ENCODE results near the gene CCL26.
"Not testable (repeated sequence)": the region's sequence is repeated elsewhere in the genome, so short reads cannot be mapped to it uniquely, and the experiment has no call there.

The CCL26 gene

GRCh38 chr7:75772081-75773077 lies at the start of gene CCL26:
Gene CCL26 (minus strand): TSS chr7:75772211. CDS start chr7:75772176, 35 bp downstream.
- peak; percentile 14 for DNase-seq

GRCh38 chr7:75820688-75821087 lies 48.7 kb upstream of the CCL26 start:
- no peak for DNase-seq

- no peak for DNase-seq
These were observed 47.7 kb upstream of the CCL26 start for GRCh38 chr7:75819711-75820110.

GRCh38 chr7:75818472-75818871 lies 46.5 kb upstream of the CCL26 start:
- DNase-seq = no peak

- no peak for DNase-seq
These were observed 45.1 kb upstream of the CCL26 start for GRCh38 chr7:75817116-75817515.

- DNase-seq = no peak
These were observed 43.5 kb upstream of the CCL26 start for GRCh38 chr7:75815418-75816064.

- DNase-seq = no peak
These were observed 42.5 kb upstream of the CCL26 start for GRCh38 chr7:75814407-75814947.

- no peak for DNase-seq
These were observed 41.8 kb upstream of the CCL26 start, which contains the start of gene CCL24 for GRCh38 chr7:75813781-75814236. Gene CCL24 (minus strand): TSS chr7:75813806. CDS start chr7:75813715, 91 bp downstream.

- no peak for DNase-seq
These were observed 41.1 kb upstream of the CCL26 start for GRCh38 chr7:75813084-75813483.

- DNase-seq = no peak
These were observed 40.1 kb upstream of the CCL26 start for GRCh38 chr7:75811894-75812678.

- no peak for DNase-seq
These were observed 37.4 kb upstream of the CCL26 start for GRCh38 chr7:75809396-75809795.

GRCh38 chr7:75808106-75808505 lies 36.1 kb upstream of the CCL26 start:
- DNase-seq = no peak

GRCh38 chr7:75807452-75807851 lies 35.4 kb upstream of the CCL26 start:
- DNase-seq = no peak

GRCh38 chr7:75806560-75807307 lies 34.7 kb upstream of the CCL26 start:
- no peak for DNase-seq

- no peak for DNase-seq
These were observed 32.7 kb upstream of the CCL26 start for GRCh38 chr7:75804705-75805104.

GRCh38 chr7:75804004-75804403 lies 32.0 kb upstream of the CCL26 start:
- peak; percentile 11 for DNase-seq

- DNase-seq = no peak
These were observed 30.5 kb upstream of the CCL26 start for GRCh38 chr7:75802552-75802821.

- DNase-seq = peak; percentile 47
These were observed 26.8 kb upstream of the CCL26 start for GRCh38 chr7:75798770-75799169.

GRCh38 chr7:75796420-75796819 lies 24.4 kb upstream of the CCL26 start:
- no peak for DNase-seq

GRCh38 chr7:75795831-75796285 lies 23.8 kb upstream of the CCL26 start:
- DNase-seq = no peak

- no peak for DNase-seq
These were observed 21.7 kb upstream of the CCL26 start for GRCh38 chr7:75793676-75794075.

- not testable (repeated sequence) for DNase-seq
These were observed 20.6 kb upstream of the CCL26 start for GRCh38 chr7:75792567-75792966.
